CD14-positive monocyte (primary cell): ENCODE measurements around the gene LRRC28. TPM values are rescaled to one million over a fixed set of nuclear protein-coding genes. Genes with fewer than 3 reads are reported as not detected.

Experiments
- DNase-seq, 3 donors: peaks; one replicate each; pipeline ENCODE4 v3.0.0-alpha.2; 2011 to 2022
- H2AFZ ChIP-seq: 2 replicates; pipeline ENCODE4 v1.6.0; 2012; ENCODE audit warnings: mild to moderate bottlenecking, low read depth, low read length, inconsistent platforms; ENCODE audit not compliant: insufficient read depth, poor library complexity, severe bottlenecking
- H3K27ac ChIP-seq, 2 donors: 1 replicate in 1 of 2; 2 replicates in 1 of 2; pipeline ENCODE4 v1.5.1; 2012 to 2013; ENCODE audit warnings: low read length in 2 of 2, control low read depth in 1 of 2, inconsistent platforms in 1 of 2, low read depth in 1 of 2, mild to moderate bottlenecking in 1 of 2
- H3K27me3 ChIP-seq, 2 donors: one replicate each; pipeline versions ENCODE4 v1.6.0 to v1.6.1; 2011 to 2013; ENCODE audit warnings: low read length in 2 of 2; ENCODE audit not compliant: control insufficient read depth in 2 of 2, insufficient read depth in 2 of 2
- H3K36me3 ChIP-seq, 2 donors: replicated peaks in 1 of 2; 1 replicate in 1 of 2; 2 replicates in 1 of 2; pipeline versions ENCODE4 v1.5.1 to v1.6.1; 2012 to 2013; ENCODE audit warnings: low read length in 2 of 2, control low read depth in 1 of 2, inconsistent platforms in 1 of 2, mild to moderate bottlenecking in 1 of 2; ENCODE audit not compliant: insufficient read depth in 2 of 2, control insufficient read depth in 1 of 2
- H3K4me1 ChIP-seq, 2 donors: 1 replicate in 1 of 2; 2 replicates in 1 of 2; pipeline versions ENCODE4 v1.5.1 to v1.6.1; 2012 to 2013; ENCODE audit warnings: low read length in 2 of 2, control low read depth in 1 of 2, inconsistent platforms in 1 of 2, mild to moderate bottlenecking in 1 of 2, moderate library complexity in 1 of 2; ENCODE audit not compliant: insufficient read depth in 2 of 2, control insufficient read depth in 1 of 2
- H3K4me2 ChIP-seq: replicated peaks from 2 replicates; pipeline ENCODE3; 2012; ENCODE audit warnings: low read length, moderate library complexity, mild to moderate bottlenecking; ENCODE audit not compliant: poor library complexity, severe bottlenecking; ENCODE audit errors: extremely low read depth
- H3K4me3 ChIP-seq, 3 experiments: fragments of 200-600 bp in 1 of 3; sonication (generic) in 1 of 3; replicated peaks in 1 of 3; 1 replicate in 2 of 3; 2 replicates in 1 of 3; pipeline ENCODE4 v1.5.1; 2011 to 2013; ENCODE audit warnings: low read length in 3 of 3, mild to moderate bottlenecking in 3 of 3, control low read depth in 2 of 3, low read depth in 2 of 3, inconsistent platforms in 1 of 3, moderate library complexity in 1 of 3
- H3K79me2 ChIP-seq: 2 replicates; pipeline ENCODE4 v1.6.0; 2012; ENCODE audit warnings: mild to moderate bottlenecking, control low read depth, inconsistent platforms, low read length, moderate library complexity; ENCODE audit not compliant: insufficient read depth
- H3K9ac ChIP-seq: 2 replicates; pipeline ENCODE4 v1.6.0; 2017; ENCODE audit warnings: low read length, mild to moderate bottlenecking; ENCODE audit not compliant: insufficient read depth, poor library complexity, severe bottlenecking
- H3K9me3 ChIP-seq, 2 donors: replicated peaks in 1 of 2; 1 replicate in 1 of 2; 2 replicates in 1 of 2; pipeline versions ENCODE4 v1.5.1 to v1.6.1; 2012 to 2013; ENCODE audit warnings: low read length in 2 of 2, control low read depth in 1 of 2; ENCODE audit not compliant: control insufficient read depth in 1 of 2, insufficient read depth in 1 of 2
- H4K20me1 ChIP-seq: 2 replicates; pipeline ENCODE4 v1.6.0; 2012; ENCODE audit warnings: mild to moderate bottlenecking, low read length, control low read depth, moderate library complexity; ENCODE audit not compliant: insufficient read depth
- H3K27ac Mint-ChIP-seq, 7 donors: one replicate each; pipeline ENCODE4 v1.8.0; 2020; ENCODE audit warnings: mild to moderate bottlenecking in 7 of 7, mixed read lengths in 7 of 7, moderate library complexity in 6 of 7, inconsistent platforms in 2 of 7
- H3K27me3 Mint-ChIP-seq, 3 donors: one replicate each; pipeline ENCODE4 v1.8.0; 2021 to 2022; ENCODE audit warnings: low read depth in 3 of 3, mild to moderate bottlenecking in 3 of 3, mixed read lengths in 3 of 3, moderate library complexity in 3 of 3, inconsistent platforms in 1 of 3
- H3K36me3 Mint-ChIP-seq, 2 donors: one replicate each; pipeline ENCODE4 v1.8.0; 2020; ENCODE audit warnings: mixed read lengths in 2 of 2, inconsistent platforms in 1 of 2, mild to moderate bottlenecking in 1 of 2
- H3K4me1 Mint-ChIP-seq: one replicate; pipeline ENCODE4 v1.8.0; 2020; ENCODE audit warnings: mild to moderate bottlenecking, mixed read lengths
- H3K4me3 Mint-ChIP-seq, 2 donors: one replicate each; pipeline ENCODE4 v1.8.0; 2020; ENCODE audit warnings: mild to moderate bottlenecking in 2 of 2, mixed read lengths in 2 of 2, moderate library complexity in 1 of 2
- H3K9me3 Mint-ChIP-seq, 7 donors: one replicate each; pipeline ENCODE4 v1.8.0; 2020 to 2022; ENCODE audit warnings: mixed read lengths in 7 of 7, mild to moderate bottlenecking in 6 of 7, moderate library complexity in 6 of 7, inconsistent platforms in 2 of 7
- CTCF ChIP-seq: fragments of 200-600 bp; IDR thresholded peaks from one replicate; pipeline ENCODE4 v1.8.0; 2022; ENCODE audit warnings: antibody characterized with exemption, mild to moderate bottlenecking
- WGBS: methylation state at CpG from one replicate; pipeline ENCODE4 v1.1.5; 2013; ENCODE audit warnings: missing lambda C conversion rate; ENCODE audit not compliant: insufficient coverage; 5-methylcytosine and 5-hydroxymethylcytosine counted together
- intact Hi-C, 2 donors: fragments of 100-400 bp; cut with micrococcal nuclease; formaldehyde crosslinking; loops; one replicate each; pipeline versions ENCODE4 v1.15.0 to v1.15.1; 2023
- polyA plus RNA-seq, 3 donors: library from polyadenylated mRNA; depleted of rRNA in 1 of 3; unstranded in 2 of 3; stranded (reverse) in 1 of 3; fragments of 300-500 nt in 2 of 3; fragments of >200 nt in 1 of 3; fragmentation: Illumina TruSeq in 2 of 3; gene quantifications; 1 replicate in 2 of 3; 2 replicates in 1 of 3; pipeline ENCODE4 v1.2.3, GENCODE V29; 2012 to 2021

Gene LRRC28
- polyA plus RNA-seq, 3 donors, result 18.6 to 25.3 (median 19.8) TPM

GRCh38 chr15:99406716-99407487 lies 155.6 kb downstream of the LRRC28 start:
- Histone ChIP-seq H3K4me1 (peaks cover 0 to 6% of the 10 kb centered on the region in 2 donors), H4K20me1 (no peaks in the 10 kb centered on the region), H3K27ac (no peak overlapping the region), H3K79me2 (no peaks in the 10 kb centered on the region), H3K9me3 (no peaks in the 10 kb centered on the region), H2AFZ (no peak overlapping the region), H3K27me3 (no peaks in the 10 kb centered on the region), H3K4me2 (no peak overlapping the region), H3K36me3 (no peaks in the 10 kb centered on the region), H3K4me3 (no peak overlapping the region), H3K9ac (no peak overlapping the region)
- no peak for DNase-seq
- no peak for TF ChIP-seq CTCF
- peaks cover 0 to 2% (median 0%) of the 10 kb centered on the region in 3 donors for H3K27me3 Mint-ChIP-seq
- peak overlapping the region in 1 of 7 donors; percentile 33 for H3K27ac Mint-ChIP-seq
- no peaks in the 10 kb centered on the region for H3K9me3 Mint-ChIP-seq
- intact Hi-C loops, result no loop called here
- no peaks in the 10 kb centered on the region for H3K36me3 Mint-ChIP-seq
- H3K4me3 Mint-ChIP-seq, result no peak overlapping the region
- peaks cover 12% of the 10 kb centered on the region for H3K4me1 Mint-ChIP-seq
- 94% methylated on average over 15 of the region's 17 CpGs for WGBS

GRCh38 chr15:99407716-99408115 lies 156.4 kb downstream of the LRRC28 start:
- no peak overlapping the region for H3K4me2 ChIP-seq
- H4K20me1 ChIP-seq, result no peaks in the 10 kb centered on the region
- H3K4me3 ChIP-seq, result no peak overlapping the region
- Mint-ChIP-seq H3K4me3 (no peak overlapping the region), H3K9me3 (peaks cover 0 to 1% (median 0%) of the 10 kb centered on the region in 7 donors), H3K4me1 (peaks cover 12% of the 10 kb centered on the region), H3K27me3 (peaks cover 0 to 2% (median 0%) of the 10 kb centered on the region in 3 donors), H3K27ac (no peak overlapping the region), H3K36me3 (no peaks in the 10 kb centered on the region)
- H3K27me3 ChIP-seq, result no peaks in the 10 kb centered on the region
- H2AFZ ChIP-seq, result no peak overlapping the region
- H3K9me3 ChIP-seq, result no peaks in the 10 kb centered on the region
- TF ChIP-seq CTCF, result no peak
- peaks cover 0 to 6% of the 10 kb centered on the region in 2 donors for H3K4me1 ChIP-seq
- no peaks in the 10 kb centered on the region for H3K79me2 ChIP-seq
- no peak overlapping the region for H3K27ac ChIP-seq
- no peak for DNase-seq
- intact Hi-C loops, result no loop called here
- H3K36me3 ChIP-seq, result no peaks in the 10 kb centered on the region
- WGBS, result 76% methylated on average over 5 of the region's 5 CpGs
- H3K9ac ChIP-seq, result no peak overlapping the region
